Stimulated activated naive CD4-positive, alpha-beta T cell (primary cell): ENCODE measurements around the gene BMERB1.
"Not testable (repeated sequence)": the region's sequence is repeated elsewhere in the genome, so short reads cannot be mapped to it uniquely, and the experiment has no call there.

ENCODE experiments used
- DNase-seq, 6 experiments: peaks; one replicate each; lab custom pipeline; 2025; lab: John Stamatoyannopoulos, UW

The BMERB1 gene

DNA sequence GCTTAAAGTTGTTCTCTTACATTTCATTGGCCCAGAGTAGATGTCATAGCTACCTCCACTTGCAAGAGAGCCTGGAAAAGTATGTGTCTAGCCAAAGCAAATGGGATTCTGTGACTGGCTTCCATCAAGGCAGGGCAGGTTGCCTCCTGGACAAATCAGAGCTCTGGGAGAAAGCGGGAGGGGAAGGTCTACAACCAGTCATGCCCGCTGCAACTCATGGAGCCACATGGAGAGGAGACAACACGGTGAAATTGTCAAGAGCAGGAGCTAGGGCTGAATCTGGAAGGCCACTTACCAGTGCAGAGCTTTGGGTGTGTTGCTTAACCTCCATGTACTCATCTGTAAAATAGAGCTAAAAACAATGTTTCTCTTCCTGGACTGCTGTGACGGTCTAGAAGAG, 124.8 kb downstream of the BMERB1 start:
- no peak for DNase-seq

DNA sequence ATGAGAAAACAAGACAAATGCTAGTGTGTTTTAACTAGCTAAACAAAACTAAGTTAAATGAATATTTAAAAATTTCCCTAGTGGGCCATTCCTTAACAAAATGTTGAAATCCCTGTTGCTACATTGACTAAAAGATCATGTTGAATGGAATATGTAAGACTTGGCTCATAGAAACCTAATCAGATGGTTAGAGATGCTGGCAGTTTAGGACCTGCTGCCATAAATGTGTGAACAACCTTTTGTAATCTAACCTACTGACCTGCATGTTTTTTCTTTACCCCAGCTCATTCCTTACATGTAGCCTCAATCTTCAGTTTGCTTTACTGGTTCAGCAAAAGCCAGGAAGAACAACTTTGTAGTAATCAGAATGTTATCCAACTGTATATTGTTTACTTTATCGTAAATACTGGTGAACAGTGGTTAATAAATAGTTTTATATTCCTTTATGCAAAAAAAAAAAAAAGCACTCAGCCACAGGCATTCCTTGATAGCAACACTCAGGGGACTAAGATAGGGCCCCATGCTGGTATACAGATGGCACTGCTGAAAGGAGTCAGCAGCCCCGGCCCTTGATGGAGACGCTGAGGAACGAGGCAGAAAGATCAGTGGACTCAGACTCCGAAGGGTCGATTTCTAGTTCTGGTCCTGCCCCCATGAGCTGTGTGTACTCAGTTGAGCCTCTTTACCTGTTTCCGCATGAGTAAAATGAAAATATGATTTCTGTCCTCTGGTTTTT, 130.4 kb downstream of the BMERB1 start:
- DNase-seq, result no peak

DNA sequence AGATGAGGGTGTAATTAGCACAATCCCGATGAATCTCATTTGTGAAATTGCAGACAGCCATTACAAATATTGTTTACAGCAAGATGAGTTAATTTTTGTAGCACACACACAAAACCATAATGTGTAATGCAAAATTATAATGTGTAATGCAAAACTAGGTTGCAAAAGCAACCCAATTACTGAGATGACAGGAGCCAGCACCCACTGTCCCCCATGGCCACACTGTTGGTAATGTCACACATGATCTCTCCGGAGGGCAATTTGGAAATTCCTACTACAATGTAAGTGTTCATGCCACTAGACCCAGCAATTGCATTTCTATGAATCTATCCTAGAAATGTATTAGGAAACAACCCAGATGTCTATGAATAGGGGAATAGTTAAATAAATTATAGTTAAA, 131.7 kb downstream of the BMERB1 start:
- DNase-seq, result no peak

DNA sequence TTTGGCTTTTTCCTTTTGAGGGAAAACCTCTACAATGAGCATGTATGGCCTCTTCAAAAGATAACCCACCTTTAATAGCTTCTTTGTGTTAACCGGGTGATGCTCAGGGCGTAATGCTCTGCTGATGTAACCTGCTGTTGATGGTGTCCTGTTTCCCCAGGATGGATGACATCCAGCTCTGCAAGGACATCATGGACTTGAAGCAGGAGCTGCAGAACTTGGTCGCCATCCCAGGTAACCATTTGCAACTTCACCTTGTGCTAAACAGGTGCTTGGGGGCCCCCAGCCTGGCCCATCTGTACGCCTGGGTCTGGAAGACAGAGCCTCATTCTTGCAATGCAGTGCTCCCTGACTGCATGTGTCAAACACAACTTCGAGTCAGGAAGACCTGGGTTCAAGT, 133.4 kb downstream of the BMERB1 start:
- DNase-seq, result no peak

DNA sequence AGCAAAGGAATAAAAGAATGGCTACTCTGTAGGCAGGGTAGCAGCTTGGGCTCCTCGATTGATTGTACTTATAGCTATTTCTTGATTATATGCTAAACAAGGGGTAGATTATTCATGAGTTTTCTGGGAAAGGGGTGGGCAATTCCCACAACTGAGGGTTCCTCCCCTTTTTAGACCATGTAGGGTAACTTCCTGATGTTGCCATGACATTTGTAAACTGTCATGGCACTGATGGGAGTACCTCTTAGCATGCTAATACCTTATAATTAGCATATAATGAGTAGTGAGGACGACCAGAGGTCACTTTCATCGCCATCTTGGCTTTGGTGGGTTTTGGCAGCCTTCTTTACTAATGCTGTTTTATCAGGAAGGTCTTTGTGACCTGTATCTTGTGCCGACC, 136.3 kb downstream of the BMERB1 start:
- not testable (repeated sequence) for DNase-seq

DNA sequence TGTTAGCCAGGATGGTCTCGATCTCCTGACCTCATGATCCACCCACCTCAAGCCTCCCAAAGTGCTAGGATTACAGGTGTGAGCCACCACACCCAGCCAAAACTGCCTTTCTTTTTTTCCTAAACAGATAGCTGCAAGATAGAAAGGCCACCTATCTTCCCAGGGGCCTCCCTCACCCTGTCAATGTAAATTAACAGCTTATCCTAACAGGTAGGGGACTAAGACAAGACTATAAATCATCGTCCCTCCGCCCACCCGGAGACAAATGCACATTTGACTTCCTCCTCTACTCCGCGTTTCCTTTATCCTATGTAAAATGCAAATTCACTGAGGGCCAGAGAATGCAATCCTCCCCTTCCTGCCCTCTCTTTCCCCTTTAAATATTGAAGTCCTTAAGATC, 137.2 kb downstream of the BMERB1 start:
- no peak for DNase-seq

DNA sequence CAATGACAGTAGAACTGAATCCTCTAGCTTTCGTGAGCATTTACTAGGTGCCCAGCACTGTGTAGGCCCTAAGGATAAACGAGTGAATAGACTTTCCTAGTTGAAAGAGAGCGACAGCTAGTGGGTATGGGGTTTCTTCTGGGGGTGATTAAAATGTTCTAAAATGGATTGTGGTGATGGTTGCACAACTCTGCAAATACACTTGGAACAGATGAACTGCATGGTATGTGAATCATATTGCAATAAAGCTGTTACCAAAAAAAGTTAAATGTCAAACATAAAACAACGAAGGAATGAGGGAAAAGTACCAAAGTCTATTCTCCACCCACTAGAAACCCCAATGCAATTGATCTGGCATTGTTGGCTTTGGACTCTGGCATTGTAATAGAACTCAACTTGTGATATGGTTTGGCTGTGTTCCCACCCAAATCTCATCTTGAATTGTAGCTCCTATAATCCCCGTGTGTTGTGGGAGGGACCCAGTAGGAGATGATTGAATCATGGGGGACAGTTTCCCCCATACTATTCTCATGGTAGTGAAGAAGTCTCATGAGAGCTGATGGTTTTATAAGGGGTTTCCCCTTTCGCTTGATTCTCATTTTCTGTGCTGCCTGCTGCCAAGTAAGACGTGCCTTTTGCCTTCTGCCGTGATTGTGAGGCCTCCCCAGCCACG, 138.1 kb downstream of the BMERB1 start:
- no peak for DNase-seq

DNA sequence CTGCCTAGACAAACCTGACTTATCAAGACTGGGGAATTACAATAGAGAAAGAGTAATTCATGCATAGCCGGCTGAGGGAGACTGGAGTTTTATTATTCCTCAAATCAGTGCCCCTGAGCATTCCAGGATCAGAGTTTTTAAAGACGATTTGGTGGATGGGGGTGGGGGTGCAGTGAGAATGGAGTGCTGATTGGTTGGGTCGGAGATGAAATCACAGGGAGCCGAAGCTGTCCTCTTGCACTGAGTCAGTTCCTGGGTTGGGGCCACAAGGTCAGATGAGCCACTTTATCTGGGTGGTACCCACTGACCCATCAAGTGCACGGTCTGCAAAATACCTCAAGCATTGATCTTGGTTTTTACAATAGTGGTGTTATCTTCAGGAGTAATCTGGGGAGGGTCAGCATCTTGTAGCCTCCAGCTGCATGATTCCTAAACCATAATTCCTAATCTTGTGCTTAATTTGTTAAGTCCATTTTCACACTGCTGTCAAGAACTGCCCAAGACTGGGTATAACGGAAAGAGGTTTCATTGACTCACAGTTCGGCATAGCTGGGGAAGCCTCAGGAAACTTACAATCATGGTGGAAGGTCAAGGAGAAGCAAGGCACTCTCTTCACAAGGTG, 139.0 kb downstream of the BMERB1 start:
- no peak for DNase-seq

DNA sequence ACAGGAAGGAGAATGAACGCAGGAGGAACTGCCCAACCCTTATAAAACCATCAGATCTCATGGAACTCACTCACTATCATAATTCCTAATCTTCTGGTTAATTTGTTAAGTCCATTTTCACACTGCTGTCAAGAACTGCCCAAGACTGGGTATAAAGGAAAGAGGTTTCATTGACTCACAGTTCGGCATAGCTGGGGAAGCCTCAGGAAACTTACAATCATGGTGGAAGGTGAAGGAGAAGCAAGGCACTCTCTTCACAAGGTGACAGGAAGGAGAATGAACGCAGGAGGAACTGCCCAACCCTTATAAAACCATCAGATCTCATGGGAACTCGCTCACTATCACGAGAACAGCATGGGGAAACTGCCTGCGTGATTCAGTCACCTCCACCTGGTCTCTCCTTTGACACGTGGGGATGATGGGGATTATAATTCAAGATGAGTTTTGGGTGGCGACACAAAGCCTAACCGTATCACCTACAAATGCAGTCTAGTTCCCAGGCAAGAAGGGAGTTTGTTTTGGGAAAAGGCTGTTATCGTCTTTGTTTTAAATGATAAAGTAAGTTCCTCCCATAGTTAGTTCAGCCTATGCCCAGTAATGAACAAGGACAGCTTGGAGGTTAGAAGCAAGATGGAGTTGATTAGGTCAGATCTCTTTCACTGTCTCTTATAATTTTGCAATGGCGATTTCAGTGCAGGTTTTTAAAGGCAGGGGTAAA, 139.7 kb downstream of the BMERB1 start:
- not testable (repeated sequence) for DNase-seq

DNA sequence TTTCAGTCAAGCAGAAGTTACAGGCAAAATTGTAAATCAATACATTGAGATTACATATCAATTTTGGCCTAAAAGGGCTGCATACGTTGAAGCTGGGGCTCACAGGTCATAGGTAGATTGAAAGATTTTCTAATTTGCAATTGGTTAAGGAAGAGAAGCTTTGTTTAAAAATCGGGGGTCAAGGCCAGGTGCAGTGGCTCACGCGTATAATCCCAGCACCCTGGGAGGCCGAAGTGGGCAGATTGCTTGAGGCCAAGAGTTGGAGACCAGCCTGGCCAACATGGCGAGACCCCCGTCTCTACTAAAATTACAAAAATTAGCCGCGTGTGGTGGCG, 140.2 kb downstream of the BMERB1 start:
- DNase-seq, result no peak

DNA sequence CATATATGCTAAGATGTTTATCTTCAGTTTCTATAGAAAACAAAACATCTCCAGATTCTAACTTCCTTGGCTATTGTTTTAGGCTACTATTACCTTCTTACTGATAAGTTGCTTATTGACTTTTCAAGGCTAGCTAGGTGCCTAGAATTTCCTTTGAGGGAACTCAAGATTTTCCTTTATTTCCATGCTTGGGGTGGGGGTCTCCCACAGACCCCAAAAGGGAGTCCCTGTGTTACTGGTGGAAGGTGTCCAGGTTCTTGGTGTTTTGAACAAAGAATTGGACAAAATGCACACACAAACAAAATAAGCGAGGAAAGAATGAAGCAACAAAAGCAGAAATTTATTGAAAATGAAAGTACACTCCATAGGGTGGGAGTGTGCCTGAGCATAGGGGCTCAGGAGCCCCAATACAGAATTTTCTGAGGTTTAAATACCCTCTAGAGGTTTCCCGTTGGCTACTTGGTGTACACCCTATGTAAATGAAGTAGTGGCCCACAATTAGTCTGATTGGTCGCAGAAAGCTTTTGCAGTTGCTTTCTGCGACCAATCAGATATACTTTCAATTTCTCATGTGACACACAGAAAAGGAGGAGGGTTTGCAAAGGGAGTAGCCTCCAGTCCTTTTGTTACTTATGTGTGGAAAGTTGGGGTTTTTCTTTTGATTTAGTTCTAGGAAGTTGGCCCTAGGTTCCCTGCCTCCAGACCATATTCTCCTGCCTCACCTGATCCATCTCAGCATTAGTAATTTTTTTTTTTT, 141.1 kb downstream of the BMERB1 start:
- no peak for DNase-seq

DNA sequence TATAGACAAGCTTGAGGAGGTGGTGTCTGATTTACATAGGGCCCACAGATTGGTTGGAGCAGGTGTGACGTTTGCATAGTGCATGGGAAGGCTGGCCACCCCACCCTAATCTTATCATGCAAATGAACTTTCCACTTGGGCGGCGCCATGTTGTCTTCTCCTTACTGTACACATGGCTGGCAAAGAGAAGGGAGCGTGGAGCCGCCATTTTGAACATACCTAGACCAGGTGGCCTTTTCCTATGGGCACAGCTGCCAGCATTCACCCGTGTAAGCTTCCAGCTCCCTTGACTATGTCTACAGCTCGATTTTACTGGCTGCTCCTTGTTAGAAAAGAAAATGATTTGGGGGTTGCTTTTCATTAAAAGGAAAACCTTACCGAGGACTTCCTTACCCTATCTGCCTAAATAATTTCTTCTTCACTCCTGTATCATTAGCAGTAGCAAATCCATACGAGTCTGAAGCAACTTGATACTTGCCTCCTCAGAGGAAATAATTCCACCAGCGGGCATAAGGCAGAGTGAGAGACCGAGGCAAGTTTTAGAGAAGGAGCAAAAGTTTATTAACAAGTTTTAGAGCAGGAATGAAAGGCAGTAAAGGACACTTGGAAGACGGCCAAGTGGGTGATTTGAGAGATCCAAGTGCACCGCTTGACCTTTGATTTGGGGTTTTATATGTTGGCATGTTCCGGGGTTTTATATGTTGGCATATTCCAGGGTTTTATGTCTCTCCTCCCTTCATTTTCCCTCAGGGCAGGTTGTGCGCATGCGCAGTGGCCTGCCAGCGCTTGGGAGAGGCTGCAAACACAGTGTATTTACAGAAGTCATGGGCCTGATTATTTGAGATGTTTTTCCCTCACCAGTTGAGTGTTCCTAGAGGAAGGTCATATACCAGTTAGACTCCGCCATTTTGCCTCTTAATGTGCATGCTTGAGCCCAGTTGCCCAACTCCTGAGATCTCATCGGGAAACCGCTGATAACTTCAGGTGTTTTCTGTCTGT, 142.9 kb downstream of the BMERB1 start:
- no peak for DNase-seq

DNA sequence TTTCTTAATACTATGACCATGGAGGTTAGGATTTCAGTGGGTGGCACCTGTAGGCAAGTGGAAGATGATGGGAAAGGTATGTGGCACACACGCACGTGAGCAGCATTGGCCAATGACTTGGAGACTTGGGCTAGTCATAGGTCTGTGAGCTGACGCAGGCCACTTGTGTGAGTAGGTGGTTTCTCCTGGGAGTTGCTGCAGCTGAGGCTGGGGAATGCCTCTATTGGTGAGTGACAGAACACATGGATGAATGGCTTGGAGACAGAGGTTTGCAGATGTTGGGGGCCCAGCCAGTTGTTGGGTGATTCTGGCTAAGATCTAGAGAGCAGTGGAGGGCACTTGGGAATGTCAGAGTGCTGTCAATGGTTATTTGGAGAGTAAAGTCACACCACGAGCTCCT, 144.4 kb downstream of the BMERB1 start:
- no peak for DNase-seq

DNA sequence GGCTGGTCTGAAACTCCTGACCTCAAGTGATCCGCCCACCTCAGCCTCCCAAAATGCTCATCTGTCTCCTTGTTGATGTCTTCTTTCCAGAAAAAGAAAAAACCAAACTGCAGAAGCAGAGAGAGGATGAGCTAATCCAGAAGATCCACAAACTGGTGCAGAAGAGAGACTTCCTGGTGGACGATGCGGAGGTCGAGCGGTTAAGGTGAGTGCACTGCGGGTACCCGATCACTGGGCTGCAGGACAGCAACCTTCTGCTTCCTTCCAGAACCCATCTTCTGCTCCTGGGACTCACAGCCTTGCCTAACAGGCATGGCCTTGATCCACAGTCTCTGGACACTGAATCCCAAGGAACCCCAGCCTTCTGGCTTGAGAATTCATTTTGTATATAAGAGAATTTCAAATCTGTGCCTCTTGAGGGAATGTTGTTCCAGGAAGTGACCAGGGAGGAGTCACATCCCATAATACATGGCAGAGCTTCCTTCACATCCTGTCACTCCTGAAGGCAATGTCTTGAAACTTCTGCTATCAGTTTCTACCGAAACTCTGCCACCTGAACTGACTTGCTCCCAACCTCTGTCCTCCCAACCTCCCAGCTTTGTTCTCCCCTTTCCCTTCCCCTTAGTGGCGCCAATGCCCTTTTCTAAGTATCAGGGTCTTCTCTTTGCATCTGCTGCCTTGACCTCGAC, 146.9 kb downstream of the BMERB1 start:
- DNase-seq, result no peak

DNA sequence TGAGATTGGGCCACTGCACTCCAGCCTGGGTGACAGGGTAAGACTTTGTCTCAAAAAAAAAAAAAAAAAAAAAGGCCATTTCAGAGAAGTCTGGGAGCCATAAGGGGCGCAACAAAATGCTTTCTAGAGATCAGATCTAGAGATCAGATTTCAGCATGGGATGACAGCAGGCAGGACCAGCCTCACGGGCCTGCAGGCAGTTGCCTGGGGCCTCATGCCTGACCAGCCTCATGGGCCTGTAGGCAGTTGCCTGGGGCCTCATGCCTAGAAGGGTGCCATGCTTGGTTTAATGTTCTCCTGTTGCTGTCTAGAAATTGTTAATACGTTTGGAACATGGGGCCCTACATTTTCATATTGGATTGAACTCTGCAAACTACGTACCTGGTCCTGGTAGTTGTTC, 149.1 kb downstream of the BMERB1 start:
- no peak for DNase-seq

DNA sequence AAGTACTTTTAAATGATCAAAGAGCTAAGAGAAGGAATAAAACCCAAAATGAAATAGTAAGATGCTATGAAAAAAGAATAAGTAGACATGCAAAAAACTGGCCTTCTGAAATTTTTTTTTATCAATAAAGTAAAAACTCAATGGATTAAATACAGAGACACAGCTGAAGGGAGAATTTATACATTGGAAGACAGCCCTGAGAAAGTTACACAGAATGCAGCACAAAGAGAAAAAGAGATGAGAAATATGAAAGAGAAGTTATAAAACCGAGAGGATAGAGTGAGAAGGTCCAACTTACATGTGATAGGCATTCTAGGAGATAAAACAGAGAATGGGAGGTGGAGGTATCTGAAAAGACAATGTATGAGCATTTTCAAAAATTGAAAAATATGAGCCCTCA, 151.6 kb downstream of the BMERB1 start:
- DNase-seq, result no peak

DNA sequence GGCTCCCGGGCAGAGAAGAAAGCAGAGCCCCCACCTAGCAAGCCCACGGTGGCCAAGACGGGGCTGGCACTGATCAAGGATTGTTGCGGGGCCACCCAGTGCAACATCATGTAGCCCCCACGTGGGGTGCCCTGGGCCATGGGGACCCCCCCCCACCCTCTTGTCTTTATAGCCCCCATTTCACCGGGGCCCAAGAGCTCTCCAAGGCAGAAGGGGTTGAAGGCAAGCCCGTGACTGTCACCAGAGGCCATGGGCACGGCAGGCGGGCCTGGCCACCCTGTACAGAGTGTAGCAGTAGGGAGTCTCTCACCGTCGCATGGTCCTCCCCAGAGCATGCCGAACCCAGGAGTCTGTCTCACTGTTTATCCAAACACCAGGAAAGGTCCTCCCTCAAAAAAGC, 152.3 kb downstream of the BMERB1 start:
- no peak for DNase-seq

DNA sequence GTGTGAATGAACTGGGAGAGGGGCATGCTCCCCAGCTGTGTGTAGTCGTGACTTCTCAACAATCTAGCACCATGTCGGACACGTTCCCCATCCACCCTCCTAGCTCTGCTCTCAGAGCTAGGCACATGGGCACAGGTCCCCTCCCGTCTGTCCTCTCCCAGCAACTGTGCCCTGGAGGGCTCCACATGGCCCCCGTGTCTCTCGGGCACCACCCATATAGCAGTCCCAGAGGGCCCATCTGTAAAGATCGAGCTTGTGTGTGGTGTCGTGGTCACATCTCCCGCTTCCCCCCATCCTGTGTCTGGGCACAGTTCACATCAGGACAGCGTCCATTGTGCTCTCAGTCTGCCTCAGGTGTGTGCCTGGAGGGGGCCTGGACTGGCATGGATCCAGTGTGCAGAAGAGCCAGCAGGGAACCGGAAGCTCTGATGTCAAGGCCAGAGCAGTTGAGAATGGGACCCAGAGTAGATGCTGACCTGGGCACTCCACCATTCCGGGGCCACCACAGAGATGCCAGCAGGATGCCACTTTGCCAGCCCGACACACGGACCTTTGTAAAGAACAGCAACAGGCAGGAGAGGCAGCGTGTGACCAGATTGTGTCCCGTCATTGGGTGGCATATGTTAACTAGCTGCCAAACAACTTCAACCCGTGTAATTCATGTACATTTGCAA, 152.9 kb downstream of the BMERB1 start:
- DNase-seq, result no peak

DNA sequence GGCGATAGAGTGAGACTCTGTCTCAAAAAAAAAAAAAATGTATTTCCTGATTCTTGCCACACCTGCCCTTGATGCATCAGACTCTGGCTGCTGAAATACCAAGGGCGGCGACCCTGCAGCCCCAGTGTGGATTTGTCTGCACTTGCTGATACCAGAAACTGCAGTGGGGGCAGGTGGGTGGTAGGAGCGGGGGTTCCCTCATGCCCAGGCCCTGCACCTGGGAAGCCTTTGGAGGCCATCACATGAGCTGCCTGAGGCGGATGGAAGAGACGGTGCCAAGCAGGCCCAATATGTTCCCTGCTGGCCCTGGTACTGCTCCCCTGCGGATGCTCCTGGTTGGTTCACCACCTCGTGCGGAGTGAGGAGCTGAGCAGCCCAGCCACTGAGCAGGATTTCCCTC, 157.9 kb downstream of the BMERB1 start:
- peak in 2 of 6 experiments; percentile 6 to 8 for DNase-seq

DNA sequence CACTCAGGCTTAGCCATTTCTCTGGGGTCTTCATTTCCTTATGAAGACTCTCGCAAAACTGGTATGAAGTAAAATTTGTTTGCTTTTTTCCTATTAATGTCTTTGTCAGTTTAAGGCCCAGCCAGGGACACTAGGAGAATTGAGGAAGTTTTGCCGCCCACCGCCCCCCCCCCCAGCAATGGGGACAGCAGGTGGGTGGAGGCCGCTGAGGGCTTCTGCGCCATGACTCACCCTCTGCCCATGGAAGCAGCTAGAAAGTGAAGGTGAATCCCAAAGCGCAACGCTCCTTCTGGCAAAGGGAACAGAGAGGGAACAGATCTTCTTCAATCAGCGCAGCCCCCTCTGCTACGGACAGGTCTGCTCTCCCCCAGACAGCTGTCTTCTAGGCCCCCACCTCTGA, 158.8 kb downstream of the BMERB1 start:
- no peak for DNase-seq
